GM19023 (cell line): ENCODE data around the gene PPM1E.

Experiments used
- ATAC-seq: cut with Tn5 transposase; IDR thresholded peaks from one replicate; pipeline ENCODE4 v1.9.1; 2021; ENCODE audit warnings: mild to moderate bottlenecking, moderate library complexity; ENCODE audit not compliant: unreplicated experiment

PPM1E gene

DNA sequence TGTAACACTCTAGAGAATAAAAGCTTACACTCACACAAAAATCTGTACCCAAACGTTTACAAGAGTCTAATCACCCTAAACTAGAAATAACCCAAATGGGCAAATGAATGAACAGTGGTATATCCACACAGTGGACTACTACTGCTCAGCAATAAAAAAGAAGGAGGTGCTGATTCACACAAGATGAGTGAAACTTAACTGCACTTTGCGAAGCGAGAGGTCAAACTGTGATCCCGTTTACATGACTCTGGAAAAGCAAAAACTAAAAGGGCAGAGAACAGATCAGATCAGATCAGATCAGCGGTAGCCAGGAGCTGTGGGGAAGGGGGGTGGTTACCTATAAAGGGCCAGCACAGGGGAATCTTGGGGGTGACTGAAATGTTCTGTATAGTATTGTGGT, 237.7 kb downstream of the PPM1E start:
- no peak for ATAC-seq

DNA sequence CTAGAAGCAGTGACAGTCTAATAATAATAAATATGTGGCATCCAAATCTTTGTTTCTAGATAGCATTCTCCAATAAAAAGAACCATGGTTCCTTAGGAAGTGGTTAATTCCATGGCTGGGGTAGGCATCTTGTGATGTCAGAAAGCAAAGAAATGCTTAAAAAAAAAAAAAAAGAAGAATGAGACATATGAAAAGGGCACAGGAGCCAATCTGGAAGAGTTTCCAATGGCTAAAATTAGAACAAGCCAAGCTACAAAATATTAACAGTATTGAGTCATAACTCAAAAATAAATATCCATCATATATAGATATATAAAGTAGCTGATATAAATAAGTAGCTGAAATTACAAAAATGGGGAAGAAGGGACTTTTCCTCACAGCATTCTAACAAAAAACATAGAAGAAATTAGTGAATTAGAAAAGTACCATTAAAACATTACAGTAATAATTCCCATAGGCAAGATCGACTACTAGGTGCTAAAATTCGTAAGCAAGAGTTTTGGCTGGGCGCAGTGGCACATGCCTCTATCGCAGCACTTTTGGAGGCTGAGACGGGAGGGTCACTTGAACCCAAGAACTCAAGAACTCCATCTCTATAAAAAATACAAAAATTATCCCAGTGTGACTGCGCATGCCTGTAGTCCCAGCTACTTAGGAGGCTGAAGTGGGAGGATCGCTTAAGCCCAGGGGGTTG, 239.7 kb downstream of the PPM1E start:
- ATAC-seq: no peak

- no peak for ATAC-seq
These were observed 241.3 kb downstream of the PPM1E start for GRCh38 chr17:58996968-58997367.

GRCh38 chr17:58997756-58998553, 242.3 kb downstream of the PPM1E start:
- no peak for ATAC-seq

DNA sequence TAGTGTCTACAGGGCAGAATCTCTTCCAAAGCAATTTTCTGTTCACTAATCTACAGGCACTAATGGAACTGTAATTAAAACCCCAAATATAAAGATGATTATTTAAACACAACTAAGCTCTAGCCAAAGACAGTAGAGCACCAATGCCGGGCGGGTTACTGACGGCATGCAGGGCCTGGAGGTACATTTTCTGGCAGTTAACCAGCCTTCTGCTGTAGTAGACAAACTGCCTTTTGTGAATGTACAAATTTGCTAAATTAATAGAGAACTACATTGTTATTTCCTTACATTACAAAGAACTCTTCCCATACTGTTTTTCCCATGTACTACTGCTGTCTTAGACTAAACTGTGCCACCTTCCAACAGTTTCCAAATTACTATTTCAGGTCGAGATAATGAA, 243.2 kb downstream of the PPM1E start:
- ATAC-seq: no peak

DNA sequence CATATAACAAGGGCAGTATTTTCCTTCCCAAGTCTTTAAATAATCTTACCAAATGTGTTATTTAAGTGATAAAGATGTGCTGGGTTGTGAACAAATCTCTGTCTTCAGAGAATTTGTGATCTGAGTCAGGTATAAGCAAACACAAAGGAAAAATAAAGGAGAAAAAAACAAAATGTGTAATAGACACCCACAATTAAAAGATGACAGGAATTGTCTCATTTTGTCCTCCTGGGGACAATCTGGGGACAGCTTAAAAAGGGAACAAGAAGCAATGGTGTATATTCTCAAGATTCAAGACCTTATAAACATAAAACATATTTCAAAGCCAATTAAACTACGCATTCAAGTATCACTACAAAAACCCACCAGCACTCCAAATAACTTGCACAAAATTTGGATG, 243.8 kb downstream of the PPM1E start:
- no peak for ATAC-seq

DNA sequence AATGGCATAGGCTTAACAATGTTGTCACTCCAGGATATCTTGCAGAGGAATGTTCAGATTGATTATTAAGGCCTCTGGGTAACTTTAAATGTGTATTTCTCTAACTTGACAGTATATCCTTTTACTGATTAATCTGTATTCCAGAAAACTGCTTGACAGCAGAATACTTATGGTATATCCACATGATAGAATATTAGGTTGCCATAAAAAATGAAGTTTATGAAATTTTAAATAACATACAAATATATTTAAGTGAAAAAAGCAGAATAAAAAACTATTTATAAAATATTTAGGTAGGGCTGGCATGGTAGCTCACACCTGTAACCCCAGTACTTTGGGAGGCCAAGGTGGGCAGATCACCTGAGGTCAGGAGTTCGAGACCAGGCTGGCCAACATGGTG, 244.4 kb downstream of the PPM1E start:
- ATAC-seq: no peak

- ATAC-seq: peak; percentile 94
These were observed 245.6 kb downstream of the PPM1E start for GRCh38 chr17:59001158-59001814.

DNA sequence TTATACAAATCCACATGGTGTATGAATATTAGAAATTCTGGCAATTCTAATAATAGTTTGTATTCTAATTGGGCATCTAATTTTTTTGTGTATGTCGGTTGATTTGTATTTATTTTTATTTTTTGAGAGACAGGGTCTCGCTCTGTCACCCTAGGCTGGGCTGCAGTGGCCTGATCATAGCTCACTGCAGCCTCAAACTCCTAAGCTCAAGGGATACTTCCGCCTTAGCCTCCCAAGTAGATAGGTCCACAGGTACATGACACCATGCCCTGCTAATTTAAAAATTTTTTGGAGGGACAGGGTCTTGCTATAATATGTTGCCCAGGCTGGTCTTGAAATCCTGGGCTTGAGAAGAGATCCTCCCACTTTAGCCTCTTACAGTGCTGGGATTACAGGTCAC, 246.5 kb downstream of the PPM1E start:
- no peak for ATAC-seq

- no peak for ATAC-seq
These were observed 247.2 kb downstream of the PPM1E start for GRCh38 chr17:59002848-59003247.

- ATAC-seq: no peak
These were observed 248.2 kb downstream of the PPM1E start for GRCh38 chr17:59003860-59004259.

- no peak for ATAC-seq
These were observed 248.9 kb downstream of the PPM1E start for GRCh38 chr17:59004338-59005111.

- ATAC-seq: no peak
These were observed 252.3 kb downstream of the PPM1E start for GRCh38 chr17:59007995-59008394.

DNA sequence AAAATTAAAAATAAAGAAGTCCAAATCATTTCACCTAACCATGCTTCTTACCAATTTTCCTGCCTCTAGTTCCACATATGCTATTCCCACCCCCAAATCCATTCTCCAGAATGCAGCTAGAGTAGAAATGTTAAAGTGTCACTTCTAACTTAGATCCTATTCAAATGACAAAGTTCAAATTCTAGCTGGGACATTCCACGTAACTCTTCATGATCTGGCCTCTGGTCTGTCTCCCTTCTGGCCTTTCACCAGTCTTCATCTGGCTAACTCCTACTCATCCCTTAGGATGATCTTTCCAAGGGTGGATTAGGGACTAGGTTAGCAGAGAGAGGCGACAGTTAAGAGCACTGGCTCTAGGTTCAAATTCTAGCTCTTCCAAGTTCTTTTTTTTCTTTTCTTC, 253.1 kb downstream of the PPM1E start:
- no peak for ATAC-seq

GRCh38 chr17:59010026-59010425, 254.4 kb downstream of the PPM1E start:
- no peak for ATAC-seq

GRCh38 chr17:59011975-59012374, 256.3 kb downstream of the PPM1E start:
- no peak for ATAC-seq

GRCh38 chr17:59018019-59018418, 262.4 kb downstream of the PPM1E start:
- ATAC-seq: no peak

GRCh38 chr17:59024916-59025315, 269.3 kb downstream of the PPM1E start:
- ATAC-seq: no peak

DNA sequence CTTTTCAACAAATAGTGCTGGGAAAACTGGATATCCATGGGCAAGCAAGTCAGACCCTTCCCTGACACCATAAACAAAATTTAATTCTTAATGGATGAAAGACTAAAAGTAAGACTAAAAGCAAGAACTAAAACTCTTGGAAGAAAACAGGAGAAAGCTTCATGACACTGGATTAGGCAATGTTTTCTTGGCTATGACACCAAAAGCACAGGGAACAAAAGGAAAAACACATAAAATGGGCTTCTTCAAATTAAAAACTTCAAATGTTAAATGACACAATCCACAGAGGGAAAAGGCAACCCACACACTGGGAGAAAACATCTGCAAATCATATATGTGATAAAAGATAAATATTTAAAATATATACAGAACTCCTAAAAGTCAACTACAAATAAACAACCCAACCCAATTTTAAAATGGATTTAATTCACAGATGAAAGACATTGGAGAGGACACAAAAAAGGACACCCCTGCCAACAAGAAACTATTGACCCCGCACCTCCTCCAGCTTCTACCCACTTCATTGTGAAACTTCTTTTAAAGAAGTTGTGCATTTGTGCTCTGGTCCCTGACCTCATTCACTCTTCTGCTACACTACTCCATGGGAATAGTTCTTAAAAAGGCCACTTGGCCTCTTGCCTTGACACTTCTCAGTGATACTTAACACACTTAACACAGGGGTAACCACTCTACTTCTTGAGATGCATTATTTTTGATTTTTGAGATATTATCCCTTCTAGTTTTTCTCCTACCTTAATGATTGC, 270.7 kb downstream of the PPM1E start:
- no peak for ATAC-seq

- ATAC-seq: no peak
These were observed 272.1 kb downstream of the PPM1E start for GRCh38 chr17:59027750-59028149.
